ENCODE results near the gene MACC1.

The MACC1 gene

GRCh38 chr7:20225384-20225783, 8.2 kb upstream of the MACC1 start:
- Histone ChIP-seq H3K4me3 (ENCODE audit: low read depth, low read length, poor library complexity, severe bottlenecking) (no peak overlapping the region), H3K79me2 (ENCODE audit: insufficient read depth, low read length) (no peaks in the 10 kb centered on the region), H3K36me3 (ENCODE audit: insufficient read depth, low read length) (no peaks in the 10 kb centered on the region), H3K9me3 (ENCODE audit: low read length) (no peaks in the 10 kb centered on the region), H3K4me2 (ENCODE audit: low read length) (no peak overlapping the region), H3K27ac (ENCODE audit: low read depth, low read length, poor library complexity, severe bottlenecking) (no peak overlapping the region), H2AFZ (ENCODE audit: low read length) (no peak overlapping the region), H3F3A (ENCODE audit: insufficient read depth, low read length) (peaks cover 8% of the 10 kb centered on the region), H3K9me2 (ENCODE audit: low read depth, low read length) (no peaks in the 10 kb centered on the region), H4K20me1 (ENCODE audit: insufficient read depth, low read length) (no peaks in the 10 kb centered on the region), H3K27me3 (ENCODE audit: insufficient read depth, low read length) (no peaks in the 10 kb centered on the region), H3K4me1 (ENCODE audit: insufficient read depth, low read length, severe bottlenecking) (peaks cover 39% of the 10 kb centered on the region), H3K9ac (ENCODE audit: low read length) (no peak overlapping the region)
- TF ChIP-seq EZH2 (IDR thresholded peaks at IDR 0.05; ENCODE audit: borderline replicate concordance, low read length) (no peak), CTCF (IDR thresholded peaks at IDR 0.05; ENCODE audit: low read length) (no peak)

GRCh38 chr7:20224025-20224424, 6.8 kb upstream of the MACC1 start:
- TF ChIP-seq CTCF (IDR thresholded peaks at IDR 0.05; ENCODE audit: low read length) (no peak), EZH2 (IDR thresholded peaks at IDR 0.05; ENCODE audit: borderline replicate concordance, low read length) (no peak)
- Histone ChIP-seq H3K27me3 (ENCODE audit: insufficient read depth, low read length) (no peaks in the 10 kb centered on the region), H3K36me3 (ENCODE audit: insufficient read depth, low read length) (no peaks in the 10 kb centered on the region), H3K9ac (ENCODE audit: low read length) (no peak overlapping the region), H3K4me1 (ENCODE audit: insufficient read depth, low read length, severe bottlenecking) (peaks cover 52% of the 10 kb centered on the region), H3K79me2 (ENCODE audit: insufficient read depth, low read length) (no peaks in the 10 kb centered on the region), H3K4me2 (ENCODE audit: low read length) (no peak overlapping the region), H2AFZ (ENCODE audit: low read length) (no peak overlapping the region), H3K9me2 (ENCODE audit: low read depth, low read length) (no peaks in the 10 kb centered on the region), H3K9me3 (ENCODE audit: low read length) (no peaks in the 10 kb centered on the region), H4K20me1 (ENCODE audit: insufficient read depth, low read length) (no peaks in the 10 kb centered on the region), H3K27ac (ENCODE audit: low read depth, low read length, poor library complexity, severe bottlenecking) (no peak overlapping the region), H3F3A (ENCODE audit: insufficient read depth, low read length) (peaks cover 11% of the 10 kb centered on the region), H3K4me3 (ENCODE audit: low read depth, low read length, poor library complexity, severe bottlenecking) (no peak overlapping the region)

DNA sequence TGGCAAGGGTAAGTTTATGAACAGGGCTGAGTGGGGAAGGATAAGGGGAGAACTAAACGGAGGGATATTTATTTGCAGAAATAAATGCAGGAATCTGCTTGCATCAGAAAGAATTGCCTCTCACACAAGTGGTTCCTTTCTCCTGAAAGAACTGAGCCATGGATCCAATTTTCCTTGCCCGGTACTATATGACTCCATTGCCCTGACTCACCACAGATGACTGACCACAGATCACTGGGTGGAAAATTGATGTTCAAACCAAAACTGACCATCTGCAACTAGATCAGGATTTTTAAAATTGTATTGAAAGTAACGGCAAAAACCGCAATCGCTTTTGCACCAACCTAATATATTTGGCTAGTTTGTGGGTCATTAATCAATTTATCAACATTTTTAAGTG, 6.2 kb upstream of the MACC1 start:
- Histone ChIP-seq H3K79me2 (ENCODE audit: insufficient read depth, low read length) (no peaks in the 10 kb centered on the region), H3K36me3 (ENCODE audit: insufficient read depth, low read length) (no peaks in the 10 kb centered on the region), H3K4me1 (ENCODE audit: insufficient read depth, low read length, severe bottlenecking) (peaks cover 59% of the 10 kb centered on the region), H3K9me3 (ENCODE audit: low read length) (no peaks in the 10 kb centered on the region), H4K20me1 (ENCODE audit: insufficient read depth, low read length) (no peaks in the 10 kb centered on the region), H3K4me2 (ENCODE audit: low read length) (no peak overlapping the region), H3K27me3 (ENCODE audit: insufficient read depth, low read length) (no peaks in the 10 kb centered on the region), H3F3A (ENCODE audit: insufficient read depth, low read length) (peaks cover 11% of the 10 kb centered on the region), H2AFZ (ENCODE audit: low read length) (no peak overlapping the region), H3K9me2 (ENCODE audit: low read depth, low read length) (no peaks in the 10 kb centered on the region), H3K9ac (ENCODE audit: low read length) (no peak overlapping the region), H3K4me3 (ENCODE audit: low read depth, low read length, poor library complexity, severe bottlenecking) (no peak overlapping the region), H3K27ac (ENCODE audit: low read depth, low read length, poor library complexity, severe bottlenecking) (no peak overlapping the region)
- TF ChIP-seq EZH2 (IDR thresholded peaks at IDR 0.05; ENCODE audit: borderline replicate concordance, low read length), result no peak
- TF ChIP-seq CTCF (IDR thresholded peaks at IDR 0.05; ENCODE audit: low read length), result no peak

All from OCI-LY1 (cell line).